Stimulated activated CD4-positive, alpha-beta T cell treated with anti-CD3 and anti-CD28 coated beads, Interleukin-1b, Interleukin-23, amount 100 ng/mL, for 48 hours (primary cell): ENCODE data around the gene UHRF1.

Experiments
- DNase-seq: peaks from one replicate; pipeline ENCODE4 v3.0.0-alpha.2; 2020

UHRF1 gene

GRCh38 chr19:4902796-4903195, 6.5 kb upstream of the UHRF1 start, which contains the start of gene ARRDC5:
ARRDC5 (minus strand) TSS chr19:4902896; CDS start chr19:4902825, 71 bp downstream.
- DNase-seq = no peak

- no peak for DNase-seq
Observed at GRCh38 chr19:4904481-4904880, 4.8 kb upstream of the UHRF1 start.

GRCh38 chr19:4906963-4907362, 2.3 kb upstream of the UHRF1 start:
- no peak for DNase-seq

GRCh38 chr19:4908360-4908759, 941 bp upstream of the UHRF1 start:
- DNase-seq = no peak

- no peak for DNase-seq
Observed at GRCh38 chr19:4908781-4909155, 533 bp upstream of the UHRF1 start.

GRCh38 chr19:4909897-4910593, 744 bp downstream of the UHRF1 start:
- DNase-seq = peak; percentile 94

GRCh38 chr19:4910594-4911281, 1.4 kb downstream of the UHRF1 start:
- DNase-seq = peak; percentile 16

- DNase-seq = no peak
Observed at GRCh38 chr19:4911314-4911713, 2.0 kb downstream of the UHRF1 start.

- DNase-seq = peak; percentile 87
Observed at GRCh38 chr19:4911786-4912672, 2.7 kb downstream of the UHRF1 start.

GRCh38 chr19:4913996-4914735, 4.9 kb downstream of the UHRF1 start:
- peak; percentile 46 for DNase-seq

GRCh38 chr19:4914736-4915501, 5.6 kb downstream of the UHRF1 start:
- DNase-seq = peak; percentile 70

GRCh38 chr19:4916292-4917082, 7.2 kb downstream of the UHRF1 start:
- DNase-seq = peak; percentile 25

- DNase-seq = no peak
Observed at GRCh38 chr19:4922530-4923275, 13.4 kb downstream of the UHRF1 start.

- no peak for DNase-seq
Observed at GRCh38 chr19:4923276-4923747, 14.0 kb downstream of the UHRF1 start.

GRCh38 chr19:4929186-4929585, 19.9 kb downstream of the UHRF1 start:
- DNase-seq = no peak

GRCh38 chr19:4930664-4931063, 21.4 kb downstream of the UHRF1 start:
- no peak for DNase-seq

GRCh38 chr19:4932711-4933110, 23.4 kb downstream of the UHRF1 start:
- no peak for DNase-seq

- no peak for DNase-seq
Observed at GRCh38 chr19:4933528-4933927, 24.2 kb downstream of the UHRF1 start.

- DNase-seq = no peak
Observed at GRCh38 chr19:4935444-4935843, 26.1 kb downstream of the UHRF1 start.

GRCh38 chr19:4937060-4937459, 27.8 kb downstream of the UHRF1 start:
- DNase-seq = no peak
